HG02943 (cell line): Measurements from ENCODE around the gene GREM2.

Source experiments
- ATAC-seq: cut with Tn5 transposase; IDR thresholded peaks from one replicate; pipeline ENCODE4 v1.9.1; 2021; ENCODE audit warnings: mild to moderate bottlenecking, low read depth, moderate library complexity; ENCODE audit not compliant: unreplicated experiment

The GREM2 gene

DNA sequence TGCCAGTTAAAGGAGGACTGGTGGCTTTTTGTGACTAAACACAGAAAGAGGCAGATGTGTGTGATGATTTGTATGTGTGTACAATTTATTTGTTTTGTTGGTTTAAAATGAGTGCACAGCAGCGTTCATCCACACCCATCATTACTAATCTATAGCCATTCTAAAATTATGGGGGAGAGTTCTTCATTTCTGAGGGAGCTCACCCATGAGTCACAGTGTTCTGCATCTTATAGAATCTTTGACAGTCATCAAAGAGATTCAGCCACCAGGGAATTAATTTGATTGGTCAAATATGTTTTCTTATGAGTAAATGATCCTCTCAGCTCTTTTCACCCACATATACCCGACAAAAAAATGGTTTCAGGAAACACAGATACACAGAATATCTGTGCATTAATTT, 147.9 kb downstream of the GREM2 start:
- ATAC-seq: no peak

DNA sequence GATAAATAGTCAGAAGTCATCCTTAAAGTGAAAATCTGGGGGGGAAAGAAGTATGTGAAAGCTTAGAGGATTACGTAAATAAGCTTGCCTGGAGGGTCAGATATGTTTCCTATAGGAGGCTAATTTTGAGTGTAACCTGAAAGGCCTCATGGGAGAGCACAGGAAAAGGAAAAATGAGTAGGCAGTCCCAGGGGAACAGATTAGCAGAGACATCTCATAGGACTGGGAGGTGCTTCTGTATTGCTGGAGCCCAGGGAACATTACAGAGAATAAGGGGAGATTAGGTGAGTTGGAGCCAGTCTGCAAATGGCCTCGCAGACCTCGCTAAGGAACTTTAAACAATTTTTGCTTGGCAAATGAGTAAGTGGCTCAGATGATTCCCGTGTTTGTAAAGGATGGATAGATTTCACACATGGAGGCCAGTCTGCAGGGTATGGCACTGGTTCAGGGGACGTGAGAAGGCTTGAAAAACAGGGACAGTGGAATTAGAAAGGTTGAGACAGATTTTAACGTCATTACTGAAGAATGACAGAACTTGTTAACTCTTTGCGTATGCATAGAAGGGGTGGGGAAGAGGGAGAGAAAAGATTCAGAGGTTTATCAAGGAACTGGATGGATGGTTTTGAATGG, 149.1 kb downstream of the GREM2 start:
- no peak for ATAC-seq

GRCh38 chr1:240462277-240462676, 149.7 kb downstream of the GREM2 start:
- no peak for ATAC-seq

DNA sequence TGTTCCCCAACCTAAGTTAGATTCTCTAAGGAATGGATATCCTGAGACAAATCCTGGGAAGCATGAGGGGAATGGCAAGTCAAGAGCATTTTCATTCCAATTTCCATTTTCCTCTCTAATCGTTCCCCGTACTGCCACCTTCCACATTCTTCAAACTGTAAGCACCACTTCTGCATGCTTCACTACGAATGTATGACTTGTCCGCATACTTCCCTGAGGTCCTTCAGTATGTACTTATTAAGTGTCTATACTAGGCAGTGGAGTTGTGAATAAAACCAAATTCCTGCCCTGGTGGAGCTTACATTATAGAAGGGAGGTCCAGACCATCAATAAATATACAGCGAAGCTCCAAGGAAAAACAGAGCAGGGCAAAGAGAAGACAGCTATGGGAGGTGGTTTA, 154.8 kb downstream of the GREM2 start:
- ATAC-seq: no peak

DNA sequence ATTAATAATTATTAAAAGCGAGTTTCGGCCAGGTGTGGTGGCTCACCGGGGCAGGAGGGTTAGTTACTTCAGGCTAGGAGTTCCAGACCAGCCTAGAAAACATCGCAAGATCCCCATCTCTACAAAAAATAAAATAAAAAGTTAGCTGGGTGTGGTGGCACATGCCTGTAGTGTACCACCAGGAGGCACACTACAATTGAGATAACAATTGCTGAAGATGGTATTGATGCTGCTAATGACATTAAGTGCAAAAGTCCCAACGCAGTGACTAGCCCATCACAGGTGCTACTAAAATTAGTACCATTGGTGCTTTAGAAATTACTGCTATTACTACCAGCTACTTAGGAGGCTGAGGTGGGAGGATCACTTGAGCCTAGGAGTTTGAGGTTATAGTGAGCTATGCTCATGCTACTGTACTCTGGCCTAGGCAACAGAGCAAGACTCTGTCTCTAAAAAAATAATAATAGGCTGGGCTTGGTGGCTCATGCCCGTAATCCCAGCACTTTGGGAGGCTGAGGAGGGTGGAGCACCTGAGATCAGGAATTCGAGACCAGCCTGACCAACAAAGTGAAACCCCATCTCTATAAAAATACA, 156.6 kb downstream of the GREM2 start:
- no peak for ATAC-seq

DNA sequence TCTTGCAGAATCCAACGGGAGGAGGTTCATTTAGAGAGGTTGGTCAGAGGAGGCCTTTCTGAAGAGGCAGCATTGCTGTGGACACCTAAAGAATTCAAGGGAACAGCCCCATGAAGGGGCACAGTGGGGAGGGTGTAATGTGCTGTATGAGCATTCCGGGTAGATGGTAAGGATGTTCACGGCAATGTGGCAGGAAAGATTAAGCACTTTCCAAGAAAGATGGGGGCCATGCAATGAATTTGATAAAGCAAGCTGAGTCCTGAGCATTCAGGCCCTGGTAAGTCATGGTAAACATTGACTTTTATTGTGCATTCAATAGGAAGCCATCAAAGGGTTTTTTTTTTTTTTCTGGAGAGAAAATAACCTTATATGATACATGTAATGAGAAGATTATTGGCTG, 166.6 kb downstream of the GREM2 start:
- ATAC-seq: no peak

- ATAC-seq: no peak
Measured at GRCh38 chr1:240441669-240442068, 170.3 kb downstream of the GREM2 start.
